ENCODE measurements around the gene SEMG2. TPM values are rescaled to one million over a fixed set of nuclear protein-coding genes. Genes with fewer than 3 reads are reported as not detected.

SEMG2 gene
- total and polyA plus RNA-seq, 2 donors from 2014 or later = 0.16 to 0.80 TPM

DNA sequence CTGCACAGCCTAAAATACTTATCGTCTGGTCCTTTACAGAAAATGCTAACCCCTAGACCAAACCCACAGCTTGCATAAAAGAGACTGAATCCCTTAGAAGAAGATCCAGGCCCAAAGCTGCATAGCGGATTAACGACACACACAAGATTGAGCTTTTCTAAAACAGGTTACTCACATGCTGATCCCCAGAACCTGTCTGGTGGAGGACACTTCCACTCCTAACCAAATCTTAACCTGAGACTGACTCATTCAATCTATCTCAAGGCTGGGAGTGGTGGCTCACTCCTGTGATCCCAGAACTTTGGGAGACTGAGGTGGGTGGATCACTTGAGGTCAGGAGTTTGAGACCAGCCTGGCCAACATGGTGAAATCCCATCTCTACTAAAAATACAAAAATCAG is 36.0 kb downstream of the SEMG2 start:
- DNase-seq (no peak), FAIRE-seq (no peak)
- TF ChIP-seq, protein P1, sequence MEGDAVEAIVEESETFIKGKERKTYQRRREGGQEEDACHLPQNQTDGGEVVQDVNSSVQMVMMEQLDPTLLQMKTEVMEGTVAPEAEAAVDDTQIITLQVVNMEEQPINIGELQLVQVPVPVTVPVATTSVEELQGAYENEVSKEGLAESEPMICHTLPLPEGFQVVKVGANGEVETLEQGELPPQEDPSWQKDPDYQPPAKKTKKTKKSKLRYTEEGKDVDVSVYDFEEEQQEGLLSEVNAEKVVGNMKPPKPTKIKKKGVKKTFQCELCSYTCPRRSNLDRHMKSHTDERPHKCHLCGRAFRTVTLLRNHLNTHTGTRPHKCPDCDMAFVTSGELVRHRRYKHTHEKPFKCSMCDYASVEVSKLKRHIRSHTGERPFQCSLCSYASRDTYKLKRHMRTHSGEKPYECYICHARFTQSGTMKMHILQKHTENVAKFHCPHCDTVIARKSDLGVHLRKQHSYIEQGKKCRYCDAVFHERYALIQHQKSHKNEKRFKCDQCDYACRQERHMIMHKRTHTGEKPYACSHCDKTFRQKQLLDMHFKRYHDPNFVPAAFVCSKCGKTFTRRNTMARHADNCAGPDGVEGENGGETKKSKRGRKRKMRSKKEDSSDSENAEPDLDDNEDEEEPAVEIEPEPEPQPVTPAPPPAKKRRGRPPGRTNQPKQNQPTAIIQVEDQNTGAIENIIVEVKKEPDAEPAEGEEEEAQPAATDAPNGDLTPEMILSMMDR (IDR thresholded peaks at IDR 0.05; ENCODE audit: borderline replicate concordance, extremely low read depth, insufficient read depth) = no peak
- Histone ChIP-seq H3K4me3 (ENCODE audit: low read length in 3 of 3) (no peak overlapping the region), H3K9ac (ENCODE audit: low read length in 3 of 3) (no peak overlapping the region), H3K9me3 (ENCODE audit: control insufficient read depth in 2 of 3, insufficient read depth in 1 of 3, low read length in 3 of 3) (no peaks in the 10 kb centered on the region), H3K4me1 (ENCODE audit: control insufficient read depth in 2 of 3, insufficient read depth in 2 of 3, low read depth in 1 of 3, low read length in 3 of 3) (no peaks in the 10 kb centered on the region), H3K27me3 (ENCODE audit: control insufficient read depth, insufficient read depth, low read length) (no peaks in the 10 kb centered on the region), H3K27ac (ENCODE audit: low read depth in 2 of 2, low read length in 2 of 2) (no peak overlapping the region), H3K36me3 (ENCODE audit: control insufficient read depth in 2 of 3, insufficient read depth in 3 of 3, low read length in 3 of 3) (no peaks in the 10 kb centered on the region)
- intact Hi-C loops (cut with DNase I) = no loop called here

DNA sequence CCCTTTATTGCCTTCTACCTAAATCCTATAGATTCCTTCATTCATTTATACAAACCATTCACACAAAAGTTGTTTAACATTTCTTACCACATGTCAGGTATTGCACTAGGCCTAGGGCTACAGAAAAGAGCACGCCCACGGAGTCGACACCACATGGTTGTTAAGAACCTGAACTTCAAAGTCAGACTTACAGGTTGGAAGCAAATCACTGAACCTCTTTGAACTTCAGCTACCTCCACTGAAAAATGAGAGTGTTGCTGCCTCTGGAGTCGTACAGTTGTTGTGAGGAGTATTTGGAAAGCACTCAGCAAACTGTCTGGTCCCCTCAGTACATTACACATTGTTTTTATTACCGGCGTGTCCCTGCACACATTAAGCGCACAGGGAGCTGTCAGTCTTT is 36.5 kb downstream of the SEMG2 start:
- intact Hi-C loops (cut with DNase I) = no loop called here
- no peaks in the 10 kb centered on the region for H3K9me3 ChIP-seq (ENCODE audit: control insufficient read depth in 2 of 3, insufficient read depth in 1 of 3, low read length in 3 of 3)
- H3K4me3 ChIP-seq (ENCODE audit: low read length in 3 of 3) = no peak overlapping the region
- H3K27me3 ChIP-seq (ENCODE audit: control insufficient read depth, insufficient read depth, low read length) = no peaks in the 10 kb centered on the region
- DNase-seq (peak in 1 of 5 donors; percentile 16), FAIRE-seq (no peak)
- TF ChIP-seq, protein P1 (IDR thresholded peaks at IDR 0.05; ENCODE audit: borderline replicate concordance, extremely low read depth, insufficient read depth) = no peak
- no peaks in the 10 kb centered on the region for H3K4me1 ChIP-seq (ENCODE audit: control insufficient read depth in 2 of 3, insufficient read depth in 2 of 3, low read depth in 1 of 3, low read length in 3 of 3)
- H3K9ac ChIP-seq (ENCODE audit: low read length in 3 of 3) = no peak overlapping the region
- no peaks in the 10 kb centered on the region for H3K36me3 ChIP-seq (ENCODE audit: control insufficient read depth in 2 of 3, insufficient read depth in 3 of 3, low read length in 3 of 3)
- H3K27ac ChIP-seq (ENCODE audit: low read depth in 2 of 2, low read length in 2 of 2) = no peak overlapping the region

DNA sequence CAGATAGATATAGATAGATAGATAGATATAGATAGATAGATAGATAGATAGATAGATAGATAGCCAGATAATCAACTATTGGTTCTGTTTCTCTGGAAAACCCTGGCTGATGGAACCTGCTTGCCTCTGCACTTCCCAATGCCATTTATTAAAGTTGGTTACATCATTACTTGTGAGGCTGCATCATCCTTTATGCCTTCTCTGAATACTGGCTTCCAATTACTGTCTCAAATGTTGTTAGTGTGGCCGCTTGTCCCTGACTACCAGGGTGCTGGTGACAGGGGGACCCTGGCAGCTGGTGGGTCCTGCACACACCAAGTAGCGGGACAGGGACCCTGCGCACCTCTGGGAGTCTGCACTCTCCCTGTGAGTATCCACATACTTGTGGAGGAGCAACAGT is 37.1 kb downstream of the SEMG2 start:
- no peaks in the 10 kb centered on the region for H3K36me3 ChIP-seq (ENCODE audit: control insufficient read depth in 2 of 3, insufficient read depth in 3 of 3, low read length in 3 of 3)
- H3K9me3 ChIP-seq (ENCODE audit: control insufficient read depth in 2 of 3, insufficient read depth in 1 of 3, low read length in 3 of 3) = no peaks in the 10 kb centered on the region
- H3K4me1 ChIP-seq (ENCODE audit: control insufficient read depth in 2 of 3, insufficient read depth in 2 of 3, low read depth in 1 of 3, low read length in 3 of 3) = no peaks in the 10 kb centered on the region
- DNase-seq = no peak
- no peak for FAIRE-seq
- no peak overlapping the region for H3K4me3 ChIP-seq (ENCODE audit: low read length in 3 of 3)
- intact Hi-C loops (cut with DNase I) = no loop called here
- H3K27ac ChIP-seq (ENCODE audit: low read depth in 2 of 2, low read length in 2 of 2) = no peak overlapping the region
- no peak overlapping the region for H3K9ac ChIP-seq (ENCODE audit: low read length in 3 of 3)
- TF ChIP-seq, protein P1 (IDR thresholded peaks at IDR 0.05; ENCODE audit: borderline replicate concordance, extremely low read depth, insufficient read depth) = no peak
- H3K27me3 ChIP-seq (ENCODE audit: control insufficient read depth, insufficient read depth, low read length) = no peaks in the 10 kb centered on the region

DNA sequence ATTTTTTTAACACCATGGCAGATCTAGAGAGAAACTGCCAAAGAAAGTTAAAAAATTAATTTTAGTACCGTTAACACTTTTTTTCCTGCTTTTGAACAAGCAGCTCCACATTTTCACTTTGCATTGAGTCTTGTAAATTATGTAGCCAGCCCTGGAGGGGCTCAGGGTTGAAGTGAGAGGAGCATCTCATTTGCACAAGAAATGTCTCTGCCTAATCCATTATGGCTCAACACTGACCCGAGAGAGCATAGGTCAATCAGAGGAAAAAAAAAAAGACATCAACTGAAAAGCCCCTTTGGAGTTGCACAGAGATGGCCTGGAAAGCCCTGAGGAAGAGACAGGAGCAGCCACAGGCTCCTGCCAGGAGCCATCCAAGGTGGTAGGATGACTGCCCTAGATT is 37.5 kb downstream of the SEMG2 start:
- intact Hi-C loops (cut with DNase I) = no loop called here
- Histone ChIP-seq H3K4me3 (ENCODE audit: low read length in 3 of 3) (no peak overlapping the region), H3K27ac (ENCODE audit: low read depth in 2 of 2, low read length in 2 of 2) (no peak overlapping the region), H3K36me3 (ENCODE audit: control insufficient read depth in 2 of 3, insufficient read depth in 3 of 3, low read length in 3 of 3) (no peaks in the 10 kb centered on the region), H3K27me3 (ENCODE audit: control insufficient read depth, insufficient read depth, low read length) (no peaks in the 10 kb centered on the region), H3K9ac (ENCODE audit: low read length in 3 of 3) (no peak overlapping the region), H3K4me1 (ENCODE audit: control insufficient read depth in 2 of 3, insufficient read depth in 2 of 3, low read depth in 1 of 3, low read length in 3 of 3) (no peaks in the 10 kb centered on the region), H3K9me3 (ENCODE audit: control insufficient read depth in 2 of 3, insufficient read depth in 1 of 3, low read length in 3 of 3) (no peaks in the 10 kb centered on the region)
- TF ChIP-seq, protein P1 (IDR thresholded peaks at IDR 0.05; ENCODE audit: borderline replicate concordance, extremely low read depth, insufficient read depth) = no peak
- DNase-seq (no peak), FAIRE-seq (no peak)
